A549 treated with AZD9567 at 1 μM for 4 hours (cell line): Measurements from ENCODE around the gene SOST. TPM values are rescaled to one million over a fixed set of nuclear protein-coding genes. Genes with fewer than 3 reads are reported as not detected.

Experiments used
- total RNA-seq: library from RNA; stranded (reverse); fragments of 200-300 nt; extraction: Qiagen RNA extraction; gene quantifications from 5 replicates; pipeline ENCODE4 v1.2.3, GENCODE V29; 2022; ENCODE audit not compliant: insufficient read depth

The SOST gene
- not detected in 5 replicates for total RNA-seq

GRCh38 chr17:43758497-43759174 is at the start of gene SOST:
TSS of gene SOST (minus strand) at chr17:43758791. CDS start at chr17:43758741, 50 bp downstream.

GRCh38 chr17:43780135-43780534 is 21.5 kb upstream of the SOST start, which contains the start of gene CFAP97D1:
TSS of gene CFAP97D1 (plus strand) at chr17:43780435. CDS start at chr17:43780463, 28 bp downstream.

GRCh38 chr17:43778337-43779144 is 19.9 kb upstream of the SOST start, which contains the start of gene DUSP3:
TSS of gene DUSP3 (minus strand) at chr17:43778977. CDS start at chr17:43778924, 53 bp downstream.

Other genes starting within 250 kb of the SOST start
- 34.8 to 51.6 TPM (median 48.7 TPM) in 5 replicates for gene ETV4, start 212.5 kb downstream of the SOST start, total RNA-seq
- gene MEOX1, start 96.9 kb downstream of the SOST start, total RNA-seq: not detected in 5 replicates
- gene DUSP3, start 20.2 kb upstream of the SOST start, total RNA-seq: 56.4 to 64.4 TPM (median 57.4 TPM) in 5 replicates
- gene CFAP97D1, start 21.6 kb upstream of the SOST start, total RNA-seq: 0.02 TPM in 2 of 5 replicates, not detected in the others
- 17.5 to 28.4 TPM (median 19.2 TPM) in 5 replicates for gene MPP3, start 74.4 kb upstream of the SOST start, total RNA-seq
- not detected in 5 replicates for gene CD300LG, start 88.4 kb upstream of the SOST start, total RNA-seq
- 1.3 to 1.9 TPM (median 1.5 TPM) in 5 replicates for gene MPP2, start 148.7 kb upstream of the SOST start, total RNA-seq
- 0.23 TPM in 1 of 5 replicates, not detected in the others for gene PPY, start 183.7 kb upstream of the SOST start, total RNA-seq
- gene PYY, start 195.1 kb upstream of the SOST start, total RNA-seq: 0.22 TPM in 1 of 5 replicates, not detected in the others
- 0.96 to 1.2 TPM (median 1.2 TPM) in 4 of 5 replicates, not detected in the other for gene NAGS, start 245.8 kb upstream of the SOST start, total RNA-seq